Bronchial epithelial cell (primary cell): ENCODE results near the gene YPEL2. TPM values are rescaled to one million over a fixed set of nuclear protein-coding genes. Genes with fewer than 3 reads are reported as not detected.

Experiments used
- DNase-seq: peaks from one replicate; pipeline ENCODE4 v3.0.0-alpha.2; 2010; ENCODE audit warnings: low read depth
- FAIRE-seq: peaks from 2 replicates; lab custom pipeline; 2011; peaks lifted over from hg19 to GRCh38; lab: Jason Lieb, UNC
- H3K27me3 ChIP-seq: 2 replicates; pipeline ENCODE4 v1.5.1; 2011; ENCODE audit warnings: low read length; ENCODE audit not compliant: control insufficient read depth, insufficient read depth
- H3K36me3 ChIP-seq: 2 replicates; pipeline ENCODE4 v1.5.1; 2011; ENCODE audit warnings: low read length; ENCODE audit not compliant: control insufficient read depth, insufficient read depth
- H3K4me3 ChIP-seq: 2 replicates; pipeline ENCODE4 v1.5.1; 2011; ENCODE audit warnings: mild to moderate bottlenecking, low read depth, low read length, control low read depth
- CTCF ChIP-seq: IDR thresholded peaks from 2 replicates; pipeline ENCODE4 v1.5.1; 2011; ENCODE audit warnings: mild to moderate bottlenecking, moderate library complexity, low read length, control low read depth, inconsistent platforms; ENCODE audit not compliant: insufficient read depth, severe bottlenecking
- total RNA-seq: library from RNA; depleted of rRNA; stranded (reverse); fragments of >200 nt; gene quantifications from 2 replicates; pipeline ENCODE4 v1.2.1, GENCODE V29; 2014

The YPEL2 gene
- total RNA-seq, 1 donor from 2014 or later, result 2.1 TPM

GRCh38 chr17:59434429-59434828 lies 103.0 kb downstream of the YPEL2 start:
- Histone ChIP-seq H3K27me3 (no peaks in the 10 kb centered on the region), H3K36me3 (no peaks in the 10 kb centered on the region), H3K4me3 (no peak overlapping the region)
- FAIRE-seq (no peak), DNase-seq (no peak)
- no peak for TF ChIP-seq CTCF

- Histone ChIP-seq H3K4me3 (no peak overlapping the region), H3K27me3 (no peaks in the 10 kb centered on the region), H3K36me3 (no peaks in the 10 kb centered on the region)
- FAIRE-seq (no peak), DNase-seq (peak; percentile 96)
- no peak for TF ChIP-seq CTCF
These were observed 103.8 kb downstream of the YPEL2 start for GRCh38 chr17:59435238-59435637.

- FAIRE-seq (no peak), DNase-seq (no peak)
- TF ChIP-seq CTCF, result no peak
- Histone ChIP-seq H3K27me3 (no peaks in the 10 kb centered on the region), H3K4me3 (no peak overlapping the region), H3K36me3 (no peaks in the 10 kb centered on the region)
These were observed 105.4 kb downstream of the YPEL2 start for GRCh38 chr17:59436900-59437299.

GRCh38 chr17:59437791-59438281 lies 106.4 kb downstream of the YPEL2 start:
- TF ChIP-seq CTCF, result no peak
- DNase-seq, result no peak
- Histone ChIP-seq H3K27me3 (no peaks in the 10 kb centered on the region), H3K36me3 (no peaks in the 10 kb centered on the region), H3K4me3 (no peak overlapping the region)
- no peak for FAIRE-seq

GRCh38 chr17:59439262-59439661 lies 107.8 kb downstream of the YPEL2 start:
- DNase-seq, result no peak
- Histone ChIP-seq H3K27me3 (no peaks in the 10 kb centered on the region), H3K36me3 (no peaks in the 10 kb centered on the region), H3K4me3 (no peak overlapping the region)
- no peak for TF ChIP-seq CTCF
- FAIRE-seq, result no peak

- DNase-seq (no peak), FAIRE-seq (no peak)
- H3K4me3 ChIP-seq, result no peak overlapping the region
- TF ChIP-seq CTCF, result no peak
- no peaks in the 10 kb centered on the region for H3K27me3 ChIP-seq
- no peaks in the 10 kb centered on the region for H3K36me3 ChIP-seq
These were observed 108.3 kb downstream of the YPEL2 start for GRCh38 chr17:59439741-59440211.
